NOMO-1 treated with DMSO at 0.1 percent for 48 hours (cell line): ENCODE measurements around the gene DNAJB7.
A peak's percentile ranks its signal among the peaks of the same experiment; 100 is the strongest.
"Not testable (repeated sequence)": the region's sequence is repeated elsewhere in the genome, so short reads cannot be mapped to it uniquely, and the experiment has no call there.

Experiments used
- DNase-seq: peaks from one replicate; lab custom pipeline; 2025; ENCODE audit not compliant: unreplicated experiment; lab: John Stamatoyannopoulos, UW

Gene DNAJB7

GRCh38 chr22:40862013-40862412 lies at the start of gene DNAJB7:
Gene DNAJB7, minus strand, starts transcription at chr22:40862113. Its CDS starts 119 bp downstream, at chr22:40861994.
- DNase-seq, result no peak

- DNase-seq, result no peak
Observed at GRCh38 chr22:40908895-40909294, 47.0 kb upstream of the DNAJB7 start.

GRCh38 chr22:40904101-40904500 lies 42.2 kb upstream of the DNAJB7 start:
- DNase-seq, result no peak

- peak; percentile 56 for DNase-seq
Observed at GRCh38 chr22:40898850-40899357, 37.0 kb upstream of the DNAJB7 start.

GRCh38 chr22:40894417-40894816 lies 32.5 kb upstream of the DNAJB7 start:
- DNase-seq, result no peak

- DNase-seq, result no peak
Observed at GRCh38 chr22:40890881-40891280, 29.0 kb upstream of the DNAJB7 start.

GRCh38 chr22:40889116-40889515 lies 27.2 kb upstream of the DNAJB7 start:
- DNase-seq, result no peak

GRCh38 chr22:40878922-40879321 lies 17.0 kb upstream of the DNAJB7 start:
- no peak for DNase-seq

GRCh38 chr22:40877488-40877887 lies 15.6 kb upstream of the DNAJB7 start:
- no peak for DNase-seq

GRCh38 chr22:40876907-40877306 lies 15.0 kb upstream of the DNAJB7 start:
- DNase-seq, result no peak

- no peak for DNase-seq
Observed at GRCh38 chr22:40875111-40875510, 13.2 kb upstream of the DNAJB7 start.

GRCh38 chr22:40874016-40874415 lies 12.1 kb upstream of the DNAJB7 start:
- DNase-seq, result no peak

GRCh38 chr22:40868379-40868778 lies 6.5 kb upstream of the DNAJB7 start:
- DNase-seq, result not testable (repeated sequence)

GRCh38 chr22:40867109-40867508 lies 5.2 kb upstream of the DNAJB7 start:
- no peak for DNase-seq

GRCh38 chr22:40862537-40862936 lies 624 bp upstream of the DNAJB7 start:
- DNase-seq, result peak; percentile 20

GRCh38 chr22:40857309-40857855 lies 4.5 kb downstream of the DNAJB7 start:
- DNase-seq, result peak; percentile 11

- DNase-seq, result peak; percentile 92
Observed at GRCh38 chr22:40856513-40857308, 5.2 kb downstream of the DNAJB7 start, which contains the start of the genes ST13 and XPNPEP3. Gene ST13, minus strand, starts transcription at chr22:40856639. Its CDS starts 99 bp downstream, at chr22:40856540. Gene XPNPEP3, plus strand, starts transcription at chr22:40857148. Its CDS starts 34 bp downstream, at chr22:40857182.

GRCh38 chr22:40855979-40856512 lies 5.9 kb downstream of the DNAJB7 start:
- DNase-seq, result peak; percentile 33

GRCh38 chr22:40855071-40855978 lies 6.6 kb downstream of the DNAJB7 start:
- DNase-seq, result peak; percentile 13

GRCh38 chr22:40853961-40854360 lies 8.0 kb downstream of the DNAJB7 start:
- DNase-seq, result no peak

GRCh38 chr22:40853333-40853732 lies 8.6 kb downstream of the DNAJB7 start:
- no peak for DNase-seq
